GM18498 (cell line): ENCODE results near the gene RBX1.

Source experiments
- ATAC-seq: cut with Tn5 transposase; IDR thresholded peaks from one replicate; pipeline ENCODE4 v1.9.1; 2021; ENCODE audit warnings: mild to moderate bottlenecking, moderate library complexity; ENCODE audit not compliant: unreplicated experiment

RBX1 gene

GRCh38 chr22:41021613-41022454 lies 70.7 kb downstream of the RBX1 start:
- peak; percentile 84 for ATAC-seq

GRCh38 chr22:41022470-41023298 lies 71.5 kb downstream of the RBX1 start:
- ATAC-seq = peak; percentile 75
